Activated CD8-positive, alpha-beta memory T cell treated with anti-CD3 and anti-CD28 coated beads, Interleukin-2, amount 50 U/mL, for 24 hours (primary cell): ENCODE measurements around the gene CHRNB2.
A peak's percentile ranks its signal among the peaks of the same experiment; 100 is the strongest.

Experiments used
- DNase-seq: peaks from one replicate; pipeline ENCODE4 v3.0.0-alpha.2; 2020; ENCODE audit errors: extremely low read depth

The CHRNB2 gene

DNA sequence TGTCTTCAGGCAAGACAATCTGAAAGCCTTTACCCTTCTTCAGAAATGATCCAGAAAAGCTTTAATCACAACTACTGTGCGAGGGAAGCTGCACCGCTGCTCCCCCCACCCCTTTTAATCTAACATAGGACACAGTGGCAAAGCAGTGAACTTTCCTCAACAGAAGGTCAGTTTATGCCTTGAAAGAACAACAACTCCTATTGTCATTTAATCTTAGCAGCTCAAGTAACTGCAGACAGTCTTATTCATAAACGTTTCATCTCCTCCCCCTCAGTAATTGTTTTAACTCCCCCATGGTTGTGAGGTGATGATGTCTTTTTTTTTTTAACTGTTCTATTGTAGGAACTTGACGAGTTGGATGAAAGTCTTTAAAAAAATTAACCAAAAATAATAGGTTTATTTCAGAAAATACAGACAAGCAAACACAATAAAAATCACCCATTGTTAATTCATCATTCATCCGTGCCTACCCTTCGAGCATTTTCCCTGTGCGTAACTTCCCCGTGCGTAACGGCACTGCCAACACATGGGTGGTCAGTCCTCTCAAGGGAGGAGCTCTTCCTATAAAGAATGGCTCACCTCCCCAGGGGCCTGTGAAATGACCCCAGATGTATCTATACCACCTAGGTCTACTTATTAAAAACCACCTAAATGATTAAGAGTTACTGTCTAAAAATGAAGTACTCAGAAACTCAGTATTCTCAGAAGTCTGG, 43.7 kb downstream of the CHRNB2 start:
- no peak for DNase-seq

DNA sequence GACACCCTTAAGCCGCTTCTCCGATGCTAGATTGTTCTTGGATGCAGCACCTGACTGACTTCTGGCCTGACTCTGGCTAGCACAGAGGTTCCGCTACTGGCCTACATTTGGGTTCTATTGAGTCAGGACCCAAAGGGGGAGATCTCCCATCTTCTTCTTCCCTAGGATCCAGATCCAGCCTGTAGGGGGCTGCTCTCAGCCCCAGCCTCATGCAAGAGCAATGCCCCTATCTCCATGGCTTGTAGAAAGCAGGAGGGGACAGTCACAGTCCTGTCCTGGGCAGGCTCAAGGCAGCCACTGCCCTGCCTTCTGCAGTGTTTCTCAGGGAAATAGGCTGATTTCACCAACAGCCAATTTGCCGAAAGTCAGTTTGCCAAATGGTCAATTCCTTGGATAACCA, 46.7 kb downstream of the CHRNB2 start:
- DNase-seq: no peak

- no peak for DNase-seq
Observed at GRCh38 chr1:154614901-154615300, 47.3 kb downstream of the CHRNB2 start.

DNA sequence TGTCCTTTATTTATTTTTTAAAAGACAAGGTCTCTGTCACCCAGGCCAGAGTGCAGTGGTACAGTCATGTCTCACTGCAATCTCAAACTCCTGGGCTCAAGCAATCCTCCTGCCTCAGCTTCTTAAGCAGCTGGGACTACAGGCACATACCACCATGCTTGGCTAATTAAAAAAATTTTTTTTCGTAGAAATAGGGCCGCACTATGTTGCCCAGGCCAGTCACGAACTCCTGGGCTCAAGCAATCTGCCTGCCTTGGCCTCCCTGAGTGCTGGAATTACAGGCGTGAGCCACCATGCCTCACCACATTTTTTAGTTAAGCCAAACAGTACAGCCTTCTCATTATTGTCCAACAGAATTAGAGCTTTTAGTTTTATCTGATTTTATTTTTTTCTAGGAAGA, 47.8 kb downstream of the CHRNB2 start:
- no peak for DNase-seq

DNA sequence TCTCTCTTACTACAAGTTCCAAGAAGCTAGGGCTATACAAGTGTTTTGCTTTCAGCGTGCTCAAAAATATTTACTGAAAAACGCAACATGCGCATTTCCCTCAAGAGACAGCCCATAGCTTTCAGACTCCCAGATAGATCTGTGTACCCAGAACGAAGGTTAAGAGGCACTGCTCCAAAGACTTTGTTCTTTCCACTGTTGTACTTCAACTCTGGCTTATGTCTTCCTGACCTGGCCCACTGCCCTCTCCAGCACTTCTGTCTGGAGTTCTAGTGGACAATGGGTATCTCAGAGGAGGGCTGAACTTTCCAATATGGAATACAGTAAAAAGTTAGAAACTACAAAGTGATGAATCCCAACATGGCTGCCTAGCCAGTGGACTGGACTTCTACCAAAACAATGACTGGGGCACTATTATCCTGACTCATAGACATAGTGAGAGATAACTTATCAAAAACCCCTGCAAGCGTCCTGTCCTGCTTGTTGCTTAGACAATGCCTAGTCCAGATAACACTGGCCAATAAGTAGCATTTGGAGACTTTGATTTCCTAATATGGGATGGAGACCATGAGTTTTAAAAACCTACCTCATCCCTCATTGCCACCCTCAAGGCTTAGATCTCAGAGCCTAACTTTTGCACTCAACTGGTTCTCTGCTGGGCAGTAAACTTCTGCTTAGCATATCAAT, 49.2 kb downstream of the CHRNB2 start:
- DNase-seq: no peak

GRCh38 chr1:154619181-154619948, 51.8 kb downstream of the CHRNB2 start:
- DNase-seq: no peak

DNA sequence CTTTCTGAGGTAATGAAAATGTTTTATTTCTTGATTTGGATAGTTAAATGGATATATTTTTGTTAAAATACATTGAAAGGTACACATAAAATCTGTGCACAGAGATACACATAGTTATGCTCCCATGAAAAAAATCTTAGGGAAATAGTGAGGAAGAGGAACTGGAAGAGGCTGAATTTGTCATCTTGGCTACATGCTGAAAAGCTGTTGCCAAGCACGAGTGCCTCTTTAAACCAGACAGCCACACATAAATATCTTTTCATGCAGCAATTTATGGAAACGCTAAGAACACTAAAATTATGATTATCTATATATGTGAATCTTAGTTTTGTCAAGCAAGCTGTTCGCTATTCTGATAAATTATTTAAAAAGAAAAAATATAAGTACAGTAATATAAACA, 53.2 kb downstream of the CHRNB2 start:
- DNase-seq: no peak

- no peak for DNase-seq
Observed at GRCh38 chr1:154621875-154622274, 54.3 kb downstream of the CHRNB2 start.

GRCh38 chr1:154622503-154623039, 55.0 kb downstream of the CHRNB2 start:
- no peak for DNase-seq

DNA sequence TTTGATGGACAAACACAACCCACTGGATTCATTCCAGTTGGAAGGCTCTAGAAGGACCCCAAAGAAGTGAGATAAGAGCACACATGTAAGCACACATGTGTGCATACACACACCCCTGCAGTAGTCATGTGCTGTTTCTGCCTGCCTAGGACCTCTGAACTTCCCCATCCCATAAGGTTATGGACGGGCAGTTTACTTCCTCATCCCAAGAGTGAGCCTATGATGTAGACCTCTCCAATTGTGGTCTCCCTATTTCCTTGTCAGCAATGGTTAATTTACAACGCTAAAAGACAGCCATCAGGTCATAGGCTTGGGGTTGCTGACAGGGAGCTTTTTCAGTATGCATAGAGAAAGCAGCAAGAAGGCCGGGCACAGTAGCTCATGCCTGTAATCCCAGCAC, 55.8 kb downstream of the CHRNB2 start:
- no peak for DNase-seq

DNA sequence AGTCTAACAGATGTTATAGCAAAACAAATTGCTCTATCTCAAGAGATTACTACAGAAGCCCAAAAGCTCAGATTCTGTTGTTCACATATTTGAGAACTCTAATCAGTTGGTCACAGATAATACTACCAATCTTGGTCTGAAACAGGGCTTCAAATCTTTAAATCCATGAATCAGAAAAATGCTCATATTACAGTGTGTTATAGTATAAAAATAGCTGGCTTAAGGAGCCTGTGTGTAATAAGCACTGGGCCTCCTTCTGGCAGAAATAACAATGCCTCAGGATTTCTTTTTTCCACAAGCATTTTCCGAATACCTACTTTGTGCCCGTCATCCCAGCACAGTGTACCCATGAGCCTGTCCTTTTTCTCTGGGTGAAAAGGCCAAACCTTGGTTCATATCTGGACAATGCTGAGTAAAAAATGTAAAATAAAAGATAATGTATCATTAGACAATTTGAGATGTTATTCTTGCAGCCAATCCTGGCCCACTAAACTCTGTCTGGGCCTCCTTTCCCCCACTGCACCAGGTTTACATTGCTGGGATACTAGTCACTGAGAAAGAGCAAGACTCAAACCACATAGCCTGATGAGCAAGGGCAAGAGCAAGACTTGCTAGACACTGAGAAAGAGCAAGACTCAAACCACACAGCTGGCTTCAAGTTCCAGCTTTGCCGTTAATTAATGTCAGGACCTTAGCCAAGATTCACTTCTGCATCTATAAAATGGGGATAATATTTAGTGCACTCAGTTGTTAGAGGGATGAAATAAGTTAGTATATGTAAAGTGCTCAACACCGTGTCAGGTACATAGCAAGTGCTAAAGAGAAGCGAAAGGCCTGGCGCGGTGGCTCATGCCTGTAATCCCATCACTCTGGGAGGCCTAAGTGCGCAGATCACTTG, 57.4 kb downstream of the CHRNB2 start:
- no peak for DNase-seq

- no peak for DNase-seq
Observed at GRCh38 chr1:154626456-154627256, 59.1 kb downstream of the CHRNB2 start.

DNA sequence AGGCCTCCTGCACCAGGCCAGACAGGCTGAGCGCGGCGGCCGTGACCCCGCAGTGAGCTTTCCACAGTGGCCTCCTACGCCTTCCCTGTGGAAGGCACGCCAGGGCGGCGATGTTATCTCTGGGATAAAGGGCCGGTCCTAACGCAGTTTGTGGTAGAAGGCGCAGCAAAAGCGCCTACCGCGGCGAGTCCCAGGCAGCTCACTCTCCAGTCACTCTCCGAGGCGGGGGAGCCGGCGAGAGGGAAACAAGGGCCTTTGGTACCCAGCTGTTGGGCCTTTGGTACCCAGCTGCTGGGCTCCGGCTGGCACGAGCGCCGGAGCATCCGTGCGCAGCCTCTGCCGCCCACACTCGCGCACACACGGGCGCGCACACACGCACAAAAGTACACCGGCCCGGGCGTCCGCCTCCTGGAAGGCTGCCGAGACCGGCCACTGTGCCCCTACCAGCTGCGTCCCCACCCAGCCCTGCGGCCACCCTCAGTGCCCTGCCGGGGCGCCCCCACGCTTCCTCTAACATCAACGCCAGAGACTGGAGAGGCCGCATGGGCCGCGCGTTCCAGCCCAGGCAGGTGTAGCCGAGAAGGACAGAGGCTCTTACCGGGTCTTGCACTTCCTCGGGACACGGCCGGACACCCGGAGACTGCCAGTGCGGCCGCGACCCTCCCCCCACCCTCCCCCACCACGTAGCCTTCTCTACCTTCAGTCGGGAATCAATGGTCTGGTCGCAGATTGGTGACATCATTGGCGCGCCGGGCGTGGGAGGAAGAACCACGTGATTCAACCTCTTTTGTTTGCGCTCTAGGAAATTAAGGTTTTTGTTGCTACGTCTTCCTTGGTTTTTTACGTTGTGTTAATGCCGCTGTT, 59.9 kb downstream of the CHRNB2 start:
- DNase-seq: peak; percentile 92

GRCh38 chr1:154628121-154628405, 60.5 kb downstream of the CHRNB2 start:
- no peak for DNase-seq

GRCh38 chr1:154629061-154629674, 61.6 kb downstream of the CHRNB2 start:
- DNase-seq: no peak
